Fibroblast of gingiva (primary cell): Measurements from ENCODE around the gene EPB41L1.

Source experiments
- DNase-seq: peaks from one replicate; pipeline ENCODE4 v3.0.0-alpha.2; 2011; ENCODE audit warnings: low read depth

The EPB41L1 gene

GRCh38 chr20:36261389-36262105 is 107.0 kb downstream of the EPB41L1 start:
- DNase-seq, result no peak

GRCh38 chr20:36262440-36262839 is 107.9 kb downstream of the EPB41L1 start:
- no peak for DNase-seq

GRCh38 chr20:36264426-36265246 is 110.1 kb downstream of the EPB41L1 start:
- no peak for DNase-seq

DNA sequence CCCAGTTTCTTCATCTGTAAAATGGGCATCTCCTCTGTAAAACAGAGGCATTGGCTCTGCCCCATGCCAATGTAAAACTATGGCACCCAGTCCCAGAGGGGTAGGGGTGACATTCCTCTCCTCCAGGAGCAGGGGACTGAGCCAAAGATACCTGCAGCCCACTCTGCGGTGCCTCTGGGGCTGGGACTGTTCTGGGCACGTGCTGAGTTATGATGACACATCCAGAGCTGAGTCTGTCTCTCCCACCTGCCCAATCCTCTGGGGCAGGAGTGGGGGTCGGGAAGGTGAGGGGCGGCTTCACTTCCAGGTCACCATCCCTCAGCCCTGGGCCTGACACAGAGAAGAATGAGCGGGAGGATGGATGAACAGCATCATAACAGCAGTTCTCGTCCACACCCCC is 111.6 kb downstream of the EPB41L1 start:
- no peak for DNase-seq

GRCh38 chr20:36267605-36268381 is 113.3 kb downstream of the EPB41L1 start:
- DNase-seq, result no peak

GRCh38 chr20:36268440-36269342 is 114.2 kb downstream of the EPB41L1 start:
- no peak for DNase-seq

GRCh38 chr20:36269507-36269906 is 115.0 kb downstream of the EPB41L1 start:
- no peak for DNase-seq

DNA sequence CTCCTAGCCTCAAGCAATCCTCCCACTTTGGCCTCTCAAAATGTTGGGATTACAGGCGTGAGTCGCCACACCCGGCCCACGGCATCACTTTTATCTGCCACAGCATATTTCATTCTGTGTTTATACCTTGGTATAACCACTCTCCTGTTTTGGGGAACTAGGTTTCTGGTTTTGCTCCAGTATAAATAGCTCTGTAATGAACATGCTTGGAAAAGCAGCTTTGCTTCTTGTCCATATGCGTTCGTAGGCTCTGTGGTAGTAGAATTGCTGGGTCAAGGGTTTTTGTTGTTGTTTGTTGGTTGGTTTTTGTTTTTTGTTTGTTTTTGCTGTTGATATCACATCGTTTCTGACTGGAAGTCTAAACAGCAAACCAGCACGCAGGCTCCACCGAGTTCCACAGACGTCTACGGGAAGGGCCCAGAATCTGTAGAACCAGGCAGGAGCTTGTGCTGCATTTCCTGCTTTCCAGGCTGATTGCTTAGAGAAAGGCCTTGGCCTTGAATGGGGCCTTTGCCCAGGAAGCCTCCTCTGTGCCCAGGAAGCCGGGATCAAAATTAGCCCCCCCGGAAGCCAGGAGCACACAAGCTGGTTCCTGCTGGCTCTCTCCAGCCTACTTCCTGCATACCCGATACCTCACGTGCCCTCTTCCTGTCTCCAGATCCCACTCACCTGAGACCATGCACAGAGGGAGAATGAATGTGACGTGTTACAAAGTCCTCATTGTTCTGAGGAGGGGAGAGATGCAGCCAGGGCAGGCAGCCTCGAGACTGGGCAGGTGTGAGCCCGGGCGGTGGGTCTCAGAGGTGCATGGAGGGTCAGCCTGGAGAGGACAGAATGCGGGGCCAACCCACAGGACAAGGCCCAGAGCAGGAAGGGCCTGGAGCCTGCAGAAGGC is 116.5 kb downstream of the EPB41L1 start:
- no peak for DNase-seq

GRCh38 chr20:36271639-36272546 is 117.4 kb downstream of the EPB41L1 start:
- no peak for DNase-seq

- DNase-seq, result no peak
Measured at GRCh38 chr20:36272547-36273220, 118.1 kb downstream of the EPB41L1 start.

GRCh38 chr20:36273414-36274180 is 119.1 kb downstream of the EPB41L1 start:
- DNase-seq, result no peak

DNA sequence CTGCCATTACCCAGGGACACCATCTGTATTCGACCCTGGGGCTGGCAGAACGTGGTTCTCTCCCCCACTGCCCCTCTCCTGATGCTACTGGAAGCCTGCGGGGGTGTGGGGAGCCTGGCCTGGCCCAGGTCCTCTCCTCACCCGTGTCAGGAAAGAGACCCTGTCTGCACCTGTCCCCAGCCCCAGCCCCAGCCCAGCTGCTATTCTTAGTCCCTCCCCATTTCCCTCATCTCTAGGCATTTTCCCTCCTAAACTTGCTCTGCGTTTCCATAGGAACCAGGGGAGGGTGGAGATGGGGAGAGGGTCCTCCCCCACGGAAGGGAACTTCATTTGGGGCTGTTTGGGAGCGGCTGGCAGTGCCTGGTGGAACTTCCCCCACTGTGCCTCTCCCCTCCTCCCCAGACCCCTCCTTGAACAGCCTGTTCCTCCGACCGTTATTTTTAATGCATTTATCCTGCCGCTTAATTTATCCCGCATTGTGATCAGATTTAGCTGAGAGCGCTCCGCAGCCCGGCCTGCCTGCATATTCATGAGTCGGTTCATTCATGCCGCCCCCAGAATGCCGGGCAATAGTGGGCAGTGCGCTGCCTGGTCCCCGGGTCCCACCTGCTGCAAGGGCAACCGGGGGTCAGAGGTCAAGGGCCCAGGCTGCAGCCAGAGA is 119.8 kb downstream of the EPB41L1 start:
- no peak for DNase-seq

- no peak for DNase-seq
Measured at GRCh38 chr20:36275011-36275410, 120.5 kb downstream of the EPB41L1 start.

GRCh38 chr20:36275441-36276189 is 121.1 kb downstream of the EPB41L1 start:
- DNase-seq, result no peak

DNA sequence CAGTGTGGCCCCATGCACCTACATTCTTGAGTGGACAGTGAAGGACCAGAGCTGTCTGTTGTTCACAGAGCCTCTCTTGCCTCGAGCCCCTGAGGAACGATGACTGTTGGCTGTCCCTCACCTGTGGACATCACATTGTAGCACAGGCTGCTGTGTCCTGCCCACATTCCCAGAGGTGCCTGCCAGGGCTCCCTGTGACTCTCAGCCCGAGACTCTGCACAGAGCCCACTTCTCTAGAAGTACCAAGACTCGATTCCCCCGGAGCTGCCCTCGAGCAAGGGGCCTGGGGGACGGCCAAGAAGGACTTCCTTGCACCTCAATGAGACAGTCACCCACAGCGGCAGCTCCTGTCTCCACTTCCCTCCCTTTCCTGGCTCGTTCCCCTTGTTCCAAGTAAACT is 123.0 kb downstream of the EPB41L1 start:
- DNase-seq, result no peak

DNA sequence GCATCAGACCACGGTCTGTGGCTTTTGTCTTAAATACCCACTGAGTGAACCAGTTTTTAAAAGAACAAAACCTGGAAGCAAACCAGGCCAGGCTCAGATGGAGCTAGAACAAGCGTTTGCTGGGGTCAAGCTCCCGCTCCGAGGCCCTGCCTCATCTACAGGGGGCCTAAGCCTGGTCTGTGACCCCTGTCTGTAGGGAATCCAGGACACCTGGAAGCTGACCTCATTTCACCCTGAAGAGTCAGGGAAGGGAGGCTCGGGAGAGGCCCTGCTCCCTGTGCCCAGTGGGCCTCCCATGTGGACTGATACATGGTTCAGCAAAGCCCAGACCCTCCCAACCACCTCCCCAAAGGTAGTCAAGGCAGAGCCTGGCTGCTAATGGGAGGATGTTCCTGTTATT is 124.8 kb downstream of the EPB41L1 start:
- no peak for DNase-seq

GRCh38 chr20:36279776-36280175 is 125.2 kb downstream of the EPB41L1 start:
- DNase-seq, result no peak
